Ectodermal cell (in vitro differentiated cells): Measurements from ENCODE around the gene SLC2A6. TPM values are rescaled to one million over a fixed set of nuclear protein-coding genes. Genes with fewer than 3 reads are reported as not detected.

Experiments
- H3K27ac ChIP-seq: 2 replicates; pipeline ENCODE4 v1.7.0; 2013; ENCODE audit warnings: mild to moderate bottlenecking, low read depth, low read length; ENCODE audit not compliant: insufficient read depth, poor library complexity, severe bottlenecking
- H3K27me3 ChIP-seq: 2 replicates; pipeline ENCODE4 v1.7.0; 2013; ENCODE audit warnings: mild to moderate bottlenecking, low read length; ENCODE audit not compliant: insufficient read depth, control insufficient read depth, poor library complexity, severe bottlenecking
- H3K36me3 ChIP-seq: one replicate; pipeline ENCODE4 v1.7.0; 2013; ENCODE audit warnings: low read length; ENCODE audit not compliant: control insufficient read depth, insufficient read depth
- H3K4me1 ChIP-seq: one replicate; pipeline ENCODE4 v1.7.0; 2013; ENCODE audit warnings: low read length; ENCODE audit not compliant: control insufficient read depth, insufficient read depth
- H3K4me3 ChIP-seq: 2 replicates; pipeline ENCODE4 v1.7.0; 2013; ENCODE audit warnings: low read depth, low read length, control low read depth; ENCODE audit not compliant: insufficient read depth
- H3K9me3 ChIP-seq: 2 replicates; pipeline ENCODE4 v1.7.0; 2013; ENCODE audit warnings: mild to moderate bottlenecking, low read length, moderate library complexity; ENCODE audit not compliant: control insufficient read depth
- WGBS, 2 experiments: methylation state at CpG; one replicate each; pipeline ENCODE4 v1.1.7; 2013; ENCODE audit warnings: missing lambda C conversion rate in 2 of 2; 5-methylcytosine and 5-hydroxymethylcytosine counted together
- polyA plus RNA-seq, 4 experiments: library from polyadenylated mRNA; stranded (reverse); fragments of 50-300 nt; gene quantifications; one replicate each; pipeline ENCODE4 v1.2.3, GENCODE V29; 2013

The SLC2A6 gene
- 6.7 TPM for polyA plus RNA-seq (2013, experiment 1 of 4)
- polyA plus RNA-seq (2013, experiment 2 of 4): 6.6 TPM
- 3.7 TPM for polyA plus RNA-seq (2013, experiment 3 of 4)
- 5.2 TPM for polyA plus RNA-seq (2013, experiment 4 of 4)

- peaks cover 7% of the 10 kb centered on the region for H3K4me1 ChIP-seq
- H3K36me3 ChIP-seq: no peaks in the 10 kb centered on the region
- peaks cover 30% of the 10 kb centered on the region for H3K27me3 ChIP-seq
- H3K27ac ChIP-seq: peak within 1 kb of the TSS; percentile 16
- no peaks in the 10 kb centered on the region for H3K9me3 ChIP-seq
- 1% methylated on average over 84 of the region's 84 CpGs for WGBS, 2 experiments
- peak within 1 kb of the TSS; percentile 61 for H3K4me3 ChIP-seq
Observed at GRCh38 chr9:133478851-133479711, at the start of gene SLC2A6. Gene SLC2A6 (minus strand): TSS chr9:133479099. CDS start chr9:133479059, 40 bp downstream.

GRCh38 chr9:133528001-133528875 is 49.3 kb upstream of the SLC2A6 start:
- WGBS, 2 experiments: 77 to 78% methylated on average over 22 of the region's 22 CpGs

GRCh38 chr9:133527444-133527920 is 48.6 kb upstream of the SLC2A6 start:
- Histone ChIP-seq H3K4me3 (no peak overlapping the region), H3K9me3 (no peaks in the 10 kb centered on the region), H3K27me3 (peaks cover 4% of the 10 kb centered on the region), H3K4me1 (peaks cover 37% of the 10 kb centered on the region), H3K27ac (no peak overlapping the region), H3K36me3 (no peaks in the 10 kb centered on the region)
- WGBS, 2 experiments: 50 to 52% methylated on average over 18 of the region's 18 CpGs

More at GRCh38 chr9:133528001-133528875, 49.3 kb upstream of the SLC2A6 start:
- Histone ChIP-seq H3K36me3 (no peaks in the 10 kb centered on the region), H3K4me1 (peaks cover 37% of the 10 kb centered on the region), H3K27ac (no peak overlapping the region), H3K9me3 (no peaks in the 10 kb centered on the region), H3K27me3 (peaks cover 4% of the 10 kb centered on the region), H3K4me3 (no peak overlapping the region)

GRCh38 chr9:133526721-133527321 is 47.9 kb upstream of the SLC2A6 start:
- WGBS, 2 experiments: 45 to 48% methylated on average over 21 of the region's 21 CpGs
- Histone ChIP-seq H3K27me3 (peaks cover 4% of the 10 kb centered on the region), H3K4me1 (peaks cover 37% of the 10 kb centered on the region), H3K27ac (no peak overlapping the region), H3K9me3 (no peaks in the 10 kb centered on the region), H3K36me3 (no peaks in the 10 kb centered on the region), H3K4me3 (no peak overlapping the region)

GRCh38 chr9:133525677-133526076 is 46.8 kb upstream of the SLC2A6 start:
- Histone ChIP-seq H3K4me3 (no peak overlapping the region), H3K27me3 (peaks cover 4% of the 10 kb centered on the region), H3K27ac (no peak overlapping the region), H3K36me3 (no peaks in the 10 kb centered on the region), H3K9me3 (no peaks in the 10 kb centered on the region), H3K4me1 (peaks cover 37% of the 10 kb centered on the region)
- WGBS, 2 experiments: 66 to 71% methylated on average over 8 of the region's 8 CpGs

- Histone ChIP-seq H3K27me3 (peaks cover 4% of the 10 kb centered on the region), H3K36me3 (no peaks in the 10 kb centered on the region), H3K4me3 (no peak within 1 kb of the TSS), H3K9me3 (no peaks in the 10 kb centered on the region), H3K4me1 (peaks cover 37% of the 10 kb centered on the region), H3K27ac (no peak within 1 kb of the TSS)
- 93 to 94% methylated on average over 17 of the region's 17 CpGs for WGBS, 2 experiments
Observed at GRCh38 chr9:133524679-133525228, 45.9 kb upstream of the SLC2A6 start, which contains the start of gene MYMK. Gene MYMK (minus strand): TSS chr9:133524959. CDS start chr9:133524844, 115 bp downstream.

- peaks cover 4% of the 10 kb centered on the region for H3K27me3 ChIP-seq
- no peaks in the 10 kb centered on the region for H3K9me3 ChIP-seq
- H3K4me3 ChIP-seq: no peak overlapping the region
- H3K36me3 ChIP-seq: no peaks in the 10 kb centered on the region
- no peak overlapping the region for H3K27ac ChIP-seq
- WGBS, 2 experiments: 91 to 93% methylated on average over 5 of the region's 5 CpGs
- peaks cover 33% of the 10 kb centered on the region for H3K4me1 ChIP-seq
Observed at GRCh38 chr9:133524146-133524545, 45.2 kb upstream of the SLC2A6 start.

GRCh38 chr9:133523106-133523505 is 44.2 kb upstream of the SLC2A6 start:
- H3K4me3 ChIP-seq: no peak overlapping the region
- WGBS, 2 experiments: 88 to 89% methylated on average over 8 of the region's 8 CpGs

GRCh38 chr9:133522073-133522910 is 43.4 kb upstream of the SLC2A6 start:
- Histone ChIP-seq H3K36me3 (no peaks in the 10 kb centered on the region), H3K4me1 (peaks cover 15% of the 10 kb centered on the region), H3K9me3 (no peaks in the 10 kb centered on the region), H3K27ac (no peak overlapping the region), H3K4me3 (no peak overlapping the region), H3K27me3 (no peaks in the 10 kb centered on the region)
- 89 to 90% methylated on average over 14 of the region's 14 CpGs for WGBS, 2 experiments

More at GRCh38 chr9:133523106-133523505, 44.2 kb upstream of the SLC2A6 start:
- Histone ChIP-seq H3K4me1 (peaks cover 22% of the 10 kb centered on the region), H3K36me3 (no peaks in the 10 kb centered on the region), H3K27ac (no peak overlapping the region), H3K9me3 (no peaks in the 10 kb centered on the region), H3K27me3 (no peaks in the 10 kb centered on the region)
